ENCODE results near the gene HTR6. TPM values are rescaled to one million over a fixed set of nuclear protein-coding genes. Genes with fewer than 3 reads are reported as not detected.

The HTR6 gene
- total RNA-seq, 1 donor from 2014 or later, result 0.11 TPM

- Mint-ChIP-seq H3K27me3 (ENCODE audit: low read depth, unreplicated experiment) (peaks cover 8% of the 10 kb centered on the region), H3K4me3 (ENCODE audit: unreplicated experiment) (no peak overlapping the region), H3K27ac (ENCODE audit: unreplicated experiment) (no peak overlapping the region), H3K4me1 (ENCODE audit: low read depth, unreplicated experiment) (peaks cover 4% of the 10 kb centered on the region), H3K36me3 (ENCODE audit: low read depth, unreplicated experiment) (peaks cover 2% of the 10 kb centered on the region), H3K9me3 (ENCODE audit: unreplicated experiment) (peaks cover 2% of the 10 kb centered on the region)
- H3K27ac ChIP-seq (ENCODE audit: low read depth, low read length), result no peak overlapping the region
- peaks cover 3% of the 10 kb centered on the region for H3K4me1 ChIP-seq (ENCODE audit: insufficient read depth, low read length)
- no peaks in the 10 kb centered on the region for H3K27me3 ChIP-seq (ENCODE audit: insufficient read depth, low read length)
- H3K4me3 ChIP-seq (ENCODE audit: insufficient read depth, low read depth, low read length), result no peak overlapping the region
- no peak for FAIRE-seq
- DNase-seq (ENCODE audit: low read depth), result no peak
- H3K36me3 ChIP-seq (ENCODE audit: insufficient read depth, low read length), result no peaks in the 10 kb centered on the region
- H3K4me2 ChIP-seq (ENCODE audit: low read length), result no peak overlapping the region
- H3K9ac ChIP-seq (ENCODE audit: low read length), result no peak overlapping the region
- H3K79me2 ChIP-seq (ENCODE audit: insufficient read depth, low read length), result no peaks in the 10 kb centered on the region
- peaks cover 4% of the 10 kb centered on the region for H3K9me3 ChIP-seq (ENCODE audit: insufficient read depth, low read depth, low read length)
- TF ChIP-seq EZH2 (IDR thresholded peaks at IDR 0.05; ENCODE audit: insufficient read depth, low read length), result no peak
- no peak overlapping the region for H2AFZ ChIP-seq (ENCODE audit: low read depth, low read length)
- H4K20me1 ChIP-seq (ENCODE audit: insufficient read depth, low read length), result no peaks in the 10 kb centered on the region
These were observed 21.3 kb downstream of the HTR6 start for GRCh38 chr1:19685994-19686393.

- H3K9me3 ChIP-seq (ENCODE audit: insufficient read depth, low read depth, low read length), result peaks cover 4% of the 10 kb centered on the region
- H3K27ac ChIP-seq (ENCODE audit: low read depth, low read length), result no peak overlapping the region
- no peaks in the 10 kb centered on the region for H3K27me3 ChIP-seq (ENCODE audit: insufficient read depth, low read length)
- H3K4me1 ChIP-seq (ENCODE audit: insufficient read depth, low read length), result peaks cover 1% of the 10 kb centered on the region
- no peaks in the 10 kb centered on the region for H3K36me3 ChIP-seq (ENCODE audit: insufficient read depth, low read length)
- Mint-ChIP-seq H3K4me1 (ENCODE audit: low read depth, unreplicated experiment) (peaks cover under 1% of the 10 kb centered on the region), H3K36me3 (ENCODE audit: low read depth, unreplicated experiment) (peaks cover 5% of the 10 kb centered on the region), H3K4me3 (ENCODE audit: unreplicated experiment) (no peak overlapping the region), H3K27ac (ENCODE audit: unreplicated experiment) (no peak overlapping the region), H3K27me3 (ENCODE audit: low read depth, unreplicated experiment) (peaks cover 13% of the 10 kb centered on the region), H3K9me3 (ENCODE audit: unreplicated experiment) (peaks cover 2% of the 10 kb centered on the region)
- no peak for DNase-seq (ENCODE audit: low read depth)
- H3K4me3 ChIP-seq (ENCODE audit: insufficient read depth, low read depth, low read length), result no peak overlapping the region
- no peak overlapping the region for H2AFZ ChIP-seq (ENCODE audit: low read depth, low read length)
- no peak overlapping the region for H3K4me2 ChIP-seq (ENCODE audit: low read length)
- no peaks in the 10 kb centered on the region for H4K20me1 ChIP-seq (ENCODE audit: insufficient read depth, low read length)
- FAIRE-seq, result no peak
- TF ChIP-seq EZH2 (IDR thresholded peaks at IDR 0.05; ENCODE audit: insufficient read depth, low read length) (no peak), CTCF (IDR thresholded peaks at IDR 0.05; ENCODE audit: insufficient read depth, low read depth, low read length) (no peak)
- H3K79me2 ChIP-seq (ENCODE audit: insufficient read depth, low read length), result no peaks in the 10 kb centered on the region
- no peak overlapping the region for H3K9ac ChIP-seq (ENCODE audit: low read length)
These were observed 22.7 kb downstream of the HTR6 start for GRCh38 chr1:19687414-19687813.

- H3K9me3 ChIP-seq (ENCODE audit: insufficient read depth, low read depth, low read length), result peaks cover 4% of the 10 kb centered on the region
- H3K27ac ChIP-seq (ENCODE audit: low read depth, low read length), result no peak overlapping the region
- DNase-seq (ENCODE audit: low read depth), result no peak
- Mint-ChIP-seq H3K9me3 (ENCODE audit: unreplicated experiment) (peaks cover 2% of the 10 kb centered on the region), H3K4me1 (ENCODE audit: low read depth, unreplicated experiment) (no peaks in the 10 kb centered on the region), H3K27me3 (ENCODE audit: low read depth, unreplicated experiment) (peaks cover 13% of the 10 kb centered on the region), H3K36me3 (ENCODE audit: low read depth, unreplicated experiment) (peaks cover 5% of the 10 kb centered on the region), H3K27ac (ENCODE audit: unreplicated experiment) (no peak overlapping the region), H3K4me3 (ENCODE audit: unreplicated experiment) (no peak overlapping the region)
- H3K4me2 ChIP-seq (ENCODE audit: low read length), result no peak overlapping the region
- H4K20me1 ChIP-seq (ENCODE audit: insufficient read depth, low read length), result no peaks in the 10 kb centered on the region
- no peaks in the 10 kb centered on the region for H3K4me1 ChIP-seq (ENCODE audit: insufficient read depth, low read length)
- H3K4me3 ChIP-seq (ENCODE audit: insufficient read depth, low read depth, low read length), result no peak overlapping the region
- no peak overlapping the region for H2AFZ ChIP-seq (ENCODE audit: low read depth, low read length)
- H3K9ac ChIP-seq (ENCODE audit: low read length), result no peak overlapping the region
- no peak for FAIRE-seq
- H3K79me2 ChIP-seq (ENCODE audit: insufficient read depth, low read length), result no peaks in the 10 kb centered on the region
- no peaks in the 10 kb centered on the region for H3K27me3 ChIP-seq (ENCODE audit: insufficient read depth, low read length)
- H3K36me3 ChIP-seq (ENCODE audit: insufficient read depth, low read length), result no peaks in the 10 kb centered on the region
- TF ChIP-seq EZH2 (IDR thresholded peaks at IDR 0.05; ENCODE audit: insufficient read depth, low read length) (no peak), CTCF (IDR thresholded peaks at IDR 0.05; ENCODE audit: insufficient read depth, low read depth, low read length) (no peak)
These were observed 23.6 kb downstream of the HTR6 start for GRCh38 chr1:19688041-19688842.

Measured in astrocyte (in vitro differentiated cells and primary cell).